HG02870 (cell line): ENCODE data around the gene CPLX4.
"Not testable (repeated sequence)": the region's sequence is repeated elsewhere in the genome, so short reads cannot be mapped to it uniquely, and the experiment has no call there.

Source experiments
- ATAC-seq: cut with Tn5 transposase; IDR thresholded peaks from one replicate; pipeline ENCODE4 v1.9.1; 2021; ENCODE audit warnings: mild to moderate bottlenecking, moderate library complexity; ENCODE audit not compliant: unreplicated experiment

The CPLX4 gene

DNA sequence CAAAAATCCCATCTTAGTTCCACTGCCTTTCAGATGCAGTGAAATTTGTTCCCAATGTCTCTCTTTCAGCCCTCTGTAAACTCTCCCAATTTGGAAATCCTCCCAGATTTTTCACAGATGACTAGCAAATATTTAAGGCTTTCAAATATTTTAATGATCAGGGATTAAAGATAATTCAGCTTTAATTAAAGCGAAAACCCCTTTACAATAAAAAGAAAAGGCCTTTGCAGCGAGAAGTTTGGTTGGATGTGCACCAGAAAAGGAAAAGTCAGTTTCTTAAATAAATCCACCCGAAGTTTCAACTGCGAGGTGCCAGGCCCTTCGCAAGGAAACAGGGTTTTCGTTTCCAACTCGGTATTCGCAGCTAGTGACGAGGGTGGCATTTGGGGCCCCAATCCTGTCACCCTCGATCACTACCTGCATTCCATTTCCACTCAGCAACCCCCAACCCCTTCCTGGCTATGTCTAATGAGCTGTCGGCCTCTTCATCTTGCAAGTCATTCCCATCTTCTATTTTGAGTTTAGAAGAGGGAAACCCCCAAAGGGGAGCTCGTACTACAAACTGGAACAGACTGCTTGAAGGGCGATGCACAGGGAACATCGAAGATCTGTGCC, 46.7 kb downstream of the CPLX4 start:
- no peak for ATAC-seq

DNA sequence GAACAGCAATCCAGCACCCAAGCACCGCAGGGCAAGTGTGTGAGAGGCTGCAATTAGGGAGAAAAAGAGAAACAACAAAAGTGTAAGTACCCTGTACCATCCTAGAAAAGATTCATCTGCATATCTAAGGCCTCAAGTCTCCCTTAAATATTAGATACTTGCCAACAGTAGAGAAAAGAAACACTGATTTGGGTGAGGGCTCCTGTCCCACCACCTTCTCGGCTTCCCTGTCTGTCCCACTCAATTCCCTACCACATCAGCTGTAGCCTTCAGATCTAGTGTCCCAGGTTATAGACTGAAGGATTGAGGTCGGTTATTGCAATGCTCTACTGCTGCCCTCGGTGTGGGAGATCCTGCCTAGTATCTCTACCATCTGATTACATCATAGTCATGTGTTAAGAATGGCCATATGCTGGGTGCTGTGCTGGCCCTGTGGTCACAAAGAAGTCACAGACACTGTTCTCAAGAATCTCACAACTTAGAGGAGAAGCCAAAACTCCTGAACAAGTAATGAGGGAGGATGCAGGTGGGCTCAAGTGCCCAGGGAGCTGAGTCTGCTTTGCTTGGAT, 47.7 kb downstream of the CPLX4 start:
- ATAC-seq, result no peak

DNA sequence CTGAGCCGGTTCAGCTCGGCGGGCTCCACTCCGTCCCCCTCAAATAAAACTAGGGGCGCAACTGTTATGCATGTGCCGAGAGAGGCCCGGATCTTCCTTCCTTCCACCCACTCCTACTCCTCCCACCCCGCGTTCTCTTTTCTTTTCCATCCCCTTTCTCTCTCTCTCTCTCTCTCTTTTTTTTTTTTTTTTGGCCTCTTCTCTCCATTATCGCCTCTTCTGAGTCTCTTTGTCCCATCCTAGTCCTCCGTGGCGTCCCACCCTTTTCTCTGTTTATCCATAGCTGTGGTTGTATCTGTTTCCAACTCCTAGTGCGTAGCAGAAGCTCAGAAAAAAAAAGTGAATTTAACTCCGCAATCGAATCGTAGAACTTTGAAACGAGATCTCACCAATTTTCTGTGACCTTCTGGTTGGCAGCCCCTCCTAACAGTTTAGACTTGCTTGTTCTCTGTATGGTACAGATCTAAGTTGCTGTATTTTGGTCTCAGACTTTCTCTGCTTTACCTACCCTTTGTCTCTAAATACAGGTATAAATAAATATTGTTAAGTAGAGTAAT, 48.8 kb downstream of the CPLX4 start:
- no peak for ATAC-seq

DNA sequence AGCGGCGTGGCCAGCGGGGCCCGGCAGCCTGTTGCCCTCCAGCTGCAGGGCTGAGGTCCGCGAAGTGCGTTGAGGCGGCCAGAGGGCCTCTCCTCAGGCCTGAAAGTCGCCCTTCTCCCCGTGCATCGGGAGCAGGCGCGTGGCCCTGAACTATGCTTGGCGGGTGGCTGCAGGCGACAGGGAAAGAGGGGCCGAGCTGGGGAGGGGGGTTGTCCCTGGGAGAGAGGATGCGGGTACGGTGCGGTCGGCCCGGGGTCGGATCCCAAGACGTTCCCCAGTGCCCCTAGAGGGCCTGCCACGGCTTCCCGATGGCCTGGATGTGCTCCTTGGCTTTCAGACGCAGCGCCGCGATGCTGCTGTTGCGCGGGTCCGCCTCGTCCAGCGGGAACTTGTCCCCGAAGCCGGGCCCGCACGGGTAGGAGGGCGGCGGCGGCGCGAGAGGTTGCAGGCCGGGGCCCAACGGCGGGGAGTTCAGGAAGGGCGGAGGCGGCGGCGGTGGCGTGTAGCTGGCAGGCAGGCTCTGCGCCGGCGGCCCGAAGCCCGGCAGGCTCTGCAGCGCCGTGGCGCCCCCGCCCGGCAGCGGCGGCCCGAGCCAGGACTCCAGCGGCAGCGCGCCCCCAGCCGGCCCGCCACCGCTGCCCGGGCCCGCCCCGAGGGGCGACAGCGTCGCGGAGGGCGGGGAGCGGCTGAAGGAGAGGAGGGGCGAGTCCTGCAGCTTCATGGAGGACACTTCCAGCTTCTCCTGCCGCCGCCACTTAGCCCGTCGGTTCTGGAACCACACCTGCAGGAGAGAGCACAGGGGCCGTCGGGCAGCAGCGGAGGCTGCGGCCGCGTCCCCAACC, 49.5 kb downstream of the CPLX4 start:
- ATAC-seq, result no peak

DNA sequence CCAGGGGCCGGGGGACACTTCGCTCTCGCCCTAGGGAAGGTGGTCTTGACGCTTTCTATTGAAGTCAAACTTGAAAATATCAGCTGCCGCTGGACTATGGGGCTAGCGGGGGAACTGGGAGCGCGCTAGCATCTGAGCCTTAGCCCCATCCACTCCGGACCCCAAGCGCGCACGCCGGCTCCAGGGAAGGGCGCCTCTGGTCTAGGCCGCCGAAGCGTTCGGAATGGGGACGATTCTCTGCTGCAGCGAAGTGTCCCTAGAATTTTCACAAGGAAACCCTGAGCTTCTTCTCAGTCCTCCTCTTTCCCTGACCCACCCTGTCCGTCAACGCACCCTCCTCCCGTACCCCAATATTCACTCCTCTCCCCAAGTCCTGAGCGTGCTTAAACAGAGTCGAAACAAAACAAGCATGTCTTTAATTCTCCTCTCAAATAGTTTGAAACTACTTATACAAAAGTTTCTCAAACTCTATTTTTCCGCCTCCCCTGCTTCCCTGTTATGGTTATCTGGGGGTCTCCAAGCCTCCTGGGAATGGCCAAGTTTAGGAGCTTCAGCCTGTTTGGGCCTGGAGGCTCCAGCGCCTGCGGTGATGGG, 50.2 kb downstream of the CPLX4 start:
- ATAC-seq, result no peak

DNA sequence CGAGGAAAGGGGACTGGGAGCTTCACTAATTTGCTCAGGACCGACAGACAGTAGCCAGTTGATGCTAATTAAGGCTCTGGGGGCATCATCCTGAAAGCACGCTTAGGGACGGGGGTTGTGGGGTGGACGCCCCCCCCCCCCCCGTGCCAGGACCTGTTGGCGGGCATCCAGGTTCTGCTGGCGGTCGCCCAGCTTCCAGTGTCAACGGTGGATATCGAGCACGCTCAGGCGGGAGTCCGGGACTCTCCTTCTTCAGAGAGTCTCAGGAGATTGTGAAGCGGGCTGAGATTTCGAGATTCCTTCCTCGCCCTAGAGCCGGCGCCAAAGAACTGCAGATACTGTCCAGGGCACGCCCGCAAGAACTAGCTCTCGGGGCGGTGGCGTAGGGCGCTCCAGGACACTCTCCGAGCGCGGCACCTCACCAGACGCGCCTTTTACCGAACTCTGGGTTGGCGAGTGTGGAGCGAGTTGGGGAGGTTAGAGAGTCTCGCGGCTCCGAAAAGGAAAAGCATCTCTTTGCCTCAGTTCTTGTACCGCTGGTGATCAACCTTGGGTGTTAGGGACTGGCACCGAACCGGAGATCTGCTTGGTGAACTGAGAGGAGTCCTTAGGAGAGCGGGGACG, 50.8 kb downstream of the CPLX4 start:
- ATAC-seq, result no peak

DNA sequence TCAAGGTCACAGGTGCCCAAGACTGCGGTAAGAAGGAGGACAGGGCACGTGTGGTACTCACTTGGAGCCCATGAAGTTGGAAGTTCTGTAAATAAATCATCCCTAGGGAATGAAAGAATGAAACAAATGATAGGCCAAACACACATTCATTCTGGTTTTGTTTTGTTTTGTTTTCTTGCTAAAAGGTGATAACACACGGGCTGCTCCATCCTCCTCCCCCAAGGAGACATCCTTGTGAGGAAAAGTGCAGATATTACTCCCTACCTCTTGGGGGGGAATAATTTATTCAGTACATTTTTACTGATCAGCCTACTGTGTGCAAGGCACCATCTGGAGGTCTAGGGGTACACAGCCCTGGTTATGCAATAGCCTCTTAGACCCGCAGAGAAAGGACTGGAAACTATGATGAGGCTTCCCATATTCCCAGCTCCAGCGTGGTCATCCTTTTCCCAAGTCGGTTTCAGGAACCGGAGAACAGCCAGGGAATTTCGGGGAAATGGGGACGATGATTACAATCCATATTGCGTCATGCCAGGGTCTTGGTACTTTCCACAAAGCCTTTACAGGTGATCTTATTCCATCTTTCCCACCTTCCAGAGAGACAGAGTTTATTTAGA, 51.5 kb downstream of the CPLX4 start:
- ATAC-seq, result no peak

DNA sequence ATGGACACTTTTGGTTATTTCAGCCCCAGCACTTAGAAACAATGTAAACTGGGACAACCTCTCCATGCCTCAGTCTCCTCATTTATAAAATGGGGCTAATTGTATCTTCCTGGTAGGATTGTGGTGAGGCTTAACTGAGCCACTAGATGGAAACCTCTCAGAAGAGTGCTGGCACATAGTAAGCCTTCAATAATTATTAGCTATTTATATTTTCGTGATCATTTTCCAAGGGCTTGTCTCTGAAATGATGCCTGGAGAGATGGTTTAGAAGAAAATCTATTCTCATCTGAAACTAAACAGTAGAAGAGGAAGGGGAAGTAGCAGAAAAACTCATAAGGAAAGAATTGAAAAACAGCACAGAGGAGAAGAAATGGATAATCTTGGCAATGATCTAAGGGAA, 52.0 kb downstream of the CPLX4 start:
- no peak for ATAC-seq

DNA sequence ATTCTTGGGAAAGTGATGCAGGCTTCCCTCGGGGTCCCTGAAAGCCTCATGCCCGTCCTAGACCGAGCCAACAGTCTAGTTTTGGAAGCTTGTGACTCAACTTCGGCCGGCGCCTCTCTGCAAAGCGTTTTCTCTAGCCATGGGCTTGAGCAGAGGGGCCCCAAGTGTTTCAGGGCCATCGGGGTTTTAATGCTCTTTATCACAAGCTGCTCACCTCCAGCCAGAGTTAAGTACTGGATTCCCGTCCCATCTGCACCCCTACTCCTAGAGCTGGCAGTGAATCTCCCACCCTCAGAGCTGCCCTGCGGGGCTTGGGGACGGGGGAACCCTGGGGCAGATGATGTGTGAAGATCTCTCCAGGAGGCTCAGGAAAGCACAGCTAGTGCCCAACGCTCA, 52.5 kb downstream of the CPLX4 start:
- no peak for ATAC-seq

DNA sequence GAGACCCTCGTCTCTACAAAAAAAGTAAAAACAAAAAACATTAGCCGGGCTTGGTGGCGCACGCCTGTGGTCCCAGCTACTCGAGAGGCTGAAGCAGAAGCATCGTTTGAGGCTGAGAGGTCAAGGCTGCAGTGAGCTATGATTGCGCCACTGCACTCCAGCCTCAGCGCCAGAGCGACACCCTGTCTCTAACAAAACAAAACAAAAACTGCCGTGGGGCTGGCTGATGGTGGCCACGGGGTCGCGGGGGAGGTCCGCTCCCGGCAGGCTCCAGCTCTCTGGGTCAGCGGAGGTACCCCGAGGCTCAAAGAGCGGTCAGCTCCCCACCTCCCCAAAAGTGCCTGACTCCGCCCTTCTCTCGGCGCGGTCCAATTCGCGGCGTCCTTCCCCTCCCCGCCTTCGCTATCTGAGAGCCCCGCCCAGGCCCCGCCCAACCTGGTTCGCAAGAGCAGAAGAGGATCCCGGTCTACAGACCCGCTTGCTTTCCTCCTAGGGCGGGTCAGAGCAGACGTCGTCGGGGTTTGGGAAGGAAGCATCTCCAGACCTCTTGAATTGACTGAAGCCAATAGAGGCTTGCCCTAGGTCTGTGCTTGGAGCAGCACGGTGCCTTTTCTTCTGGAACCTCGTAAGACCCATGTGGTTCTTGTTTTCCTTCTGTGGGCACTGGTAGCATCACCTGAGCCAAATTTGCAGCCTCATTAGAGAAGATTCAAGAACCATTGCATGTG, 53.0 kb downstream of the CPLX4 start:
- no peak for ATAC-seq

DNA sequence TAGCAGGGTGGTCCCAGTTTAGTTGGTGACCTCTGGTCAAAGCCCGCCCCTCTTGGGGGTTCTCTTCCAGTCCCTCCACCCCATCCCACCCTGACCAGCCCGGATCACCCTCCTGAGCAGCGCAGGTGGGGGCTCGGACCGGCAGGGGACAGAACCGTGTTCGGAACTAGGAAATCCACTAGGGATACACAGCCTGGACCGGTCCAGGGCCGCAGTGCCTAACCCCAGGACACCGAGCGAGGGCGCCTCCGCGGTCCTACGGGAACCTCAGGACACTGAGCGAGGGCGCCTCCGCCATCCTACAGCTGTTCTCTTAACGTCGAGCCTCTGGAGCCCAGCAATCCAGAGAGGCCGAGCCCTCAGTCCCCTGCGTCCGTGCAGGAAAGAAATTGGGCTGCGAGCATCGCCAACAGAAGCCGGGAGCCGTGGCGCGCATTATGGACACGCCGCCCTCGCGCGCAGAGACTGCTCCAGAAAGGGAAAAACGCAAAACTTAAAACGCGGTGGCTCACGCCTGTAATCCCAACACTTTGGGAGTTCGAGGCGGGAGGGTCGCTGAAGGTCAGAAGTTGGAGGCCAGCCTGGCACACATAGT, 53.7 kb downstream of the CPLX4 start:
- no peak for ATAC-seq

DNA sequence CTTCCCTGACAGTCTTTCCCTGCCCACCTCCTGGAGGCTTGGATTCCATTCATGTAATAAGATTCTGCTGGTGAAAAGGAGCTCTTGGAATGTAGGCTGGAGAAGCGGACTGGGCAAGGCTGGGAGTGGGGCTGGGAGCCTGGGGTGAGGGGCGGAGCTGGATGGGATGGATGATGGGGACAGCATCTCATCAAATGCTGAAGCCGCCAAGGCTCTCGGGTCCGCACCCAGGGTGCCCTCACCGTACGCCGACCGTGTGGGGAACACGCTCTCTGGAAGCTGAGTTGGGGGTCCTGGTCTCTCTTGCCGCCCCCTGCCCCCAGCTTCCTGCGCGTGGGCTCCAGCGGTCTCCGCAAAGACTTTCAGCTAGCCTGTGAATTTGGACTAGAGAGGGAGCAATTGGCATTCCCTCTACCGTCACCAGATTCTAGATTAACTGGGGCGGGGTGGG, 54.3 kb downstream of the CPLX4 start:
- no peak for ATAC-seq

DNA sequence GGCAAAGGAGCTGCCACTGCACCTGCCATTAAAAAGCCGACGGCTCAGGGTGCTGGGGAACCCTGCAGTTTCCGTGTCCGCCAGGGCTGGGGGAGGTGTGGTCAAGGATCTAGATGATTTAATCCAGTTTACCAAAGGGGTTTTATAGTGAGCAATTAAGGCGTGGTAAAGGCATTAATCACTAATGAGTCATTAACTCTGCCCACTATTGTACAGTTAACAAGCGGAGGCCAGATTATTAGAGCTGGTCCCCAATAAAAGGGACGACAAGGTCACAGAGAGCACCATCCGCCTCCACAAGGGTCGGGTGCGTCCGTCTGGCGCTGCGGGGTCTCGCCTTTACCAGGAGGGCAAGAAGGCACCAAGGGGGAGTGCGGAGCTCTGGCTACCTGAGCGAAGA, 54.8 kb downstream of the CPLX4 start:
- ATAC-seq, result no peak

DNA sequence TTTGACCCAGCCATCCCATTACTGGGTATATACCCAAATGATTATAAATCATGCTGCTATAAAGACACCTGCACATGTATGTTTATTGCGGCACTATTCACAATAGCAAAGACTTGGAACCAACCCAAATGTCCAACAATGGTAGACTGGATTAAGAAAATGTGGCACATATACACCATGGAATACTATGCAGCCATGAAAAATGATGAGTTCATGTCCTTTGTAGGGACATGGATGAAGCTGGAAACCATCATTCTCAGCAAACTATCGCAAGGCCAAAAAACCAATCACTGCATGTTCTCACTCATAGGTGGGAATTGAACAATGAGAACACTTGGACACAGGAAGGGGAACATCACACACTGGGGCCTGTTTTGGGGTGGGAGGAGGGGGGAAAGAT, 56.2 kb downstream of the CPLX4 start:
- ATAC-seq, result not testable (repeated sequence)

DNA sequence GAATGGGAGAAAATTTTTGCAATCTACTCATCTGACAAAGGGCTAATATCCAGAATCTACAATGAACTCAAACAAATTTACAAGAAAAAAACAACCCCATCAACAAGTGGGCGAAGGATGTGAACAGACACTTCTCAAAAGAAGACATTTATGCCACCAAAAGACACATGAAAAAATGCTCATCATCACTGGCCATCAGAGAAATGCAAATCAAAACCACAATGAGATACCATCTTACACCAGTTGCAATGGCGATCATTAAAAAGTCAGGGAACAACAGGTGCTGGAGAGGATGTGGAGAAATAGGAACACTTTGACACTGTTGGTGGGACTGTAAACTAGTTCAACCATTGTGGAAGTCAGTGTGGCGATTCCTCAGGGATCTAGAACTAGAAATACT, 56.6 kb downstream of the CPLX4 start:
- not testable (repeated sequence) for ATAC-seq

DNA sequence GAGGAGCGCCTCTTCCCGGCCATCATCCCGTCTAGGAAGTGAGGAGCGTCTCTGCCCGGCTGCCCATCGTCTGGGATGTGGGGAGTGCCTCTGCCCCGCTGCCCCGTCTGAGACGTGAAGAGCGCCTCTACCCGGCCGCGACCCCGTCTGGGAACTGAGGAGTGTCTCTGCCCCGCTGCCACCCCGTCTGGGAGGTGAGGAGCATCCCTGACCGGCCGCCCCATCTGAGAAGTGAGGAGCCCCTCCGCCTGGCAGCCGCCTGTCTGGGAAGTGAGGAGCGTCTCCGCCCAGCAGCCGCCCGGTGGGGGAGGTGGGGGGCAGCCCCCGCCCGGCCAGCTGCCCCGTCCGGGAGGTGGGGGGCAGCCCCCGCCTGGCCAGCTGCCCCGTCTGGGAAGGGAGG, 63.0 kb downstream of the CPLX4 start:
- ATAC-seq, result not testable (repeated sequence)

DNA sequence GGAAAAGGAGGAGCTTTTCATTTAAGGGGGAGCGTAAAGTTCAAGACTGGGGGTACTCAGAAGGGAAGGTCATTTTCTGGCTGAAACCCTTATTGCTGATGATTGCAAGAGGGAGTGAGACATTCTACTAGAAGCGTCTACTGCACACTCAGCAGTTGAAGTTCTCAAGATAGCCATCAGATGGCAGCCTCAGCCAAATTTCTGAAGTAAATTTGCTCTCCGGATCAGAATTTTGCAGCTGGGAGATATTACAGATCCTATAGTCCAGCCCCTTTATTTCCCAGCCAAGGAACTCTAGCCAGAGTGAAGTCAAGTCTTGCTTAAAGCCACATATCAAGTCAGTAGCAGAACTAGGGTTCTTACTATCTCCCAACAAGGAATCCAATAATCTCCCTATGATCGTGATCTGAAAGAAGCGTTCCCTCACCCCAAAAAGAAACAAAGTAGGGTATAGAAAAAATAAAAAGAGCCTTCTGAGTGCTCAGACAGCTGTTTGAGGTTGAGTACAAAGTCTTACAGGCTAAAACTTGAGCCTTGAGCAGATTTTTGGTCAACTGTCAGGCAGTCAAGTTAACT, 69.2 kb downstream of the CPLX4 start:
- ATAC-seq, result peak; percentile 72

DNA sequence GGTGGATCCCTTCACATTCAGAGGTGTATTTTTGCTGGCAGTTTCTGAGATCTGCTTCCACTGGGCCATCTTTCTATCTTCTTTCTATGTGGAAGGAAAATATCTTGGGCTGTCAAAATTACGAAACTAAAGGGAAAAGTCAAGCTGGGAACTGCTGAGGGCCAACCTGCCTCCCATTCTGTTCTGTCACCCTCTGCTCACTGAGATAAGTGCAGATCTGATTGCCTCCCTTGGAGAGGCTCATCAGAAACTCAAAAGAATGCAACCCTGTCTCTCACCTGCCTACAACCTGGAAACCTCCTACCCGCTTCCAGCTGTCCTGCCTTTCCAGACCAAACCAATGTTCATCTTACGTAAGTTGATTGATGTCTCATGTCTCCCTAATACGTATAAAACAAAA, 71.7 kb downstream of the CPLX4 start:
- ATAC-seq, result no peak
